GM18867 (cell line): ENCODE measurements around the gene EDIL3.
"Not testable (repeated sequence)": the region's sequence is repeated elsewhere in the genome, so short reads cannot be mapped to it uniquely, and the experiment has no call there.

Source experiments
- ATAC-seq: cut with Tn5 transposase; IDR thresholded peaks from one replicate; pipeline ENCODE4 v1.9.1; 2021; ENCODE audit warnings: mild to moderate bottlenecking, moderate library complexity; ENCODE audit not compliant: unreplicated experiment

The EDIL3 gene

DNA sequence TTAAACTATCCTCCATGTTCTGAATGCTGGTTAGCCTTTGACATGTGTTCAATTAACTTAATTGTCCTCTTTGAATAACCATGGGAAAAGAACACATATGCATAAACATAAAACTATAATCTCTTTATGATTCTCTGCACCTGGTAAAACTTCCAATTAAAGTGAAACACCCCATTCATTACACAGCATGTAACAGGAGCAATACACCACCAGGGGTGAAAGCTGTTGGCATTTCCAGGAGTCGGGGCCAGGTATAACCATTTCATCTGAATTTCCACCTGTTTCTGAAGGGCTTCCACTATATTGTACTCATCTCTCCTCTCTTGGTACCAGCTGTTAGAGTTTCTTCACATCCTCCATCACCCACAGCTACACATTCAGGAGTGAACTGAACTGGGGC is 303.8 kb downstream of the EDIL3 start:
- ATAC-seq = no peak

DNA sequence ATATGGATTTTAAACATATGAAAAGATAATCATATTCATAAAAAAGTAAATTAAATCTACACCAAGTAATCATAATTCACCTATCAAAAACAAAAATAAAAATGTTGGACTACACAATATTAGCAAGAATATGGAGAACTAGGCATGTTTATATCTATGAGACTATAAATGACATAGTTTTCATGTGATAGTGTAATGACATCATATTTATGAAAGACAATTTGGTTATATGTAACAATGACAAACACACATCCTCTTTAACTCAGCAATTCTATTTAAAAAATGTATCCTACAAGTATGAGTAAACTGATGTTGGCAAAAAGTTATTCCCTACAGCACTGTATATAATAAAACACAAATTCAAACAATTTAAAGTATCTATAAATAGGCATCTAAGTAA is 312.3 kb downstream of the EDIL3 start:
- no peak for ATAC-seq

DNA sequence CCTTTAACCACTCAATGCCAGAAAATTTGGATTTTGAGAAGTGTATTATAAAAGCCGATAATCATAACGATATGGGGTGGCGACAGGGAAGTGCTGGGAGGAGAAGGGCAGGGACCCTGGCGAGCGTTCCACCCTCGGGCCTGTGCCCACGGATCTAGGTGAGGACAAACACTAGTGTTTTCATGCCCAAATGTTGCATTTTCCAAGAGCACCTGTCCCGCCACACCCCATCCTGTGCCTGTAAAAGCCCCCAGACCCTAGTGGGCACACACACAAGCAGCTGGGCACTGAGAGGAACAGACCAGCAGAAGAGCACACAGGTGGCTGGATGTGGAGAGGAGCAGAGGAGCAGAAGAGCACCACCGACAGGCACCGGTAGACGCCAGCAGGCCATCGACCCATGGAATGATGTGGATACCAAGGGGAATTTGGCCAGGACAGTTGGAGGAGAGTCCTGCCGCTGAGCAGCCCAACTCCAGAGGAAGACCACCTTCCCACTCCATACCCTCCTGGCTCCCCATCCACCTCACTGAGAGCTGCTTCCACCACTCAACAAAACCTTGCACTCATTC is 315.0 kb downstream of the EDIL3 start:
- no peak for ATAC-seq

DNA sequence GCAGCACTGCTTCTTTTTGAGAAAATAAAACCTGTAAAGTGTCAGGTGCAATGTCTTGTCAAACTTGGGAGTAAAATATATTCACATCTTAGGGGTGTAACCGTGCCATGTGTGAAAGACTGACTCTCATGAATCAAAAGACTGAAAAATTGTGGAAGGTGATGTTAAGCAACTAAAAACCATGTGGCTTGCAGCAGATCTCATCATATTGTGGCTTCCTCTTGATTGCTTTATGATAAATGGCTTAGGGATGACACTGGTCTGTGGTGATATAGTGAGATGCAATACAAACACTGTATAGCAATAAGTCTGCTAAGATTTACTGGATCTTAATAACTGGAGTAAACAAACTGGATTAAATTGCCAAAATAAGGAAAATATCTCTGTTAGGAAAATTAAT is 321.6 kb downstream of the EDIL3 start:
- no peak for ATAC-seq

DNA sequence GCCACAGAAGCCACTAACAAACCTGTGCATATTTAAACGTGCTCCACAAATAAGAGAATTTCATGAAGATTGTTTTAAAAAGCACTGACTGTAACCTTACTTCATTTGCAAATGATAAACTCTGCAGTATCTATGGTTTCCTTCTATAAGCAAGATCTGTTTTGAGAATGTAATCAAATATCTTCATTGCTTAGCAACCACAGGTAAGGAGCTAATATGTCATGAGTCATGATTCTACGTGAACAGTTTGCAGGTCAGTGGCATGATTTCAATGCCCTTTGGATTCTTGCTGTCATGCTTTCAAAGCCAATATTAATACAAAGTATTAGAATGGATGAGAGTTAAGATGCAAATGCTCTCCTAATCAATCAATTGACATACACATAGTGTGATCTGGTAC is 325.0 kb downstream of the EDIL3 start:
- no peak for ATAC-seq

DNA sequence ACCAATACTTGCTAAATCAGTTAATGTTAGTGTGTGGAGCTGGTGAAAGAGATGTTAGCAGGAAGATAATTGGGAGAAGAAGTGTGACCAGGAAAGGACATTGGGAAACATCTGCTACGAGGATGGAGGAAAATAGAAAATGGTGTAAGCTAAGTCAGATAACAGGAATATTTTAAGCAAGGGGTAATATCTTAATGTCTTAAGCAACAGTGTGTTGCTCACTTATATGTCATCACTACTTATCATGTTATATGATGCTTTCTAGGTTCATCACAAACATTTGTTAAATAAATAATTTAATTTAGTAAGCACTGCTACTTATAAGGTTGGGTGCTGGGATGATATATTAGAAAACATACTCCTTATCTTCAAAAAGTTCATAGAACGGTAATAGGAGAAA is 326.1 kb downstream of the EDIL3 start:
- no peak for ATAC-seq

DNA sequence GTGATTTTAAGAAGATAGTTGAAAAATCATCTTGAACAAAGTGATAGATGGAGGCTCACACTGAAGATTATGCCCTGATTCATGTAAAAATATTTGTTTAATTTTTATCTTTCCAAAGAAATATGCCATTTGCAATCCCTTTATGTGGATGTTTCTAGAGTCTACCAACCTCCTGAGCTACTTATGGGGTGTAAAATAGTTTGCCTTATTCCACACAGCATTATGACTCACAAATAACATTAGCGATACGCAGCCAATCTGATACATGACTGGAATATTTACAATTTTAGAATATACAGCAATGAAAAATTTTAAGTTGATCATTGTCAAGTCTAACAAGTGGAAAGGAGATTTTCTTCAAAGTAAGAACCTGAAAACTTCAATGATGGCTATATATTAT is 327.5 kb downstream of the EDIL3 start:
- no peak for ATAC-seq

DNA sequence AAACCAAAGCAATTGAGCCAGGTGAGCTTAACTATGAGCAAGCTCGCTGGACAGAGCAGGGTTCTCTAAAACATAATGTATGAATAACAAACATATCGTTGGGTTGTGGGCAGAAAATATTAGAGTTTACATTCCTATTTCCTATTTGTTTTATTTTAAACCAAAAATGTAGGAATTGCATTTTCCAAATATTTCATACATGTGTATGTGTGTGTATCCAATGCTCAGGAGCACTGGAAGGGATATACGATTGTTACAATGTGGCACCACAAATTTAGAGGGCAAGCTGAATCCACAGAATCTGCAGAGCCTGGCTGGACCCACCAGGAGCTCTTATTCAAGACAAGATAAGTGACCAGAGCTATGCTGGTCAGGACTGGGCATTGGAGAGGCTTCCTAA is 338.7 kb downstream of the EDIL3 start:
- ATAC-seq = no peak

DNA sequence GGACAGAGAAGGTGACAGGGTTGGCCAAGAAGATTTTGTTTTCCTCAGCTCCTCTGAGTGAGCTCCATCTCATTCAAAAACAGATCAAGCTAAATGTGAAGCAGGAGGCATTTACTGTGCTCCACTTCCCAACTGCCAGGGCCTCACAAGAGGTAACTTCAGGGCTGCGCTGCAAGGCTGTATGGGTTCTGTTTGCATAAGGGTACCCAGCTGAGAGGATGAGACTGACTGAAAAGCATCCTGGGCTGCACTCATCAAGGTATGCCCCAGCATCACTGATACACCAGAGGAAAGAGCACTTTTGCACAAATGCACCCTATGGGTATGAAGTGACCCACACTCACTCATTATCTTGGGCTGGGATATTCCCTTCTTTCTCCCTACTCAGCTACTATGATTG is 347.8 kb downstream of the EDIL3 start:
- no peak for ATAC-seq

DNA sequence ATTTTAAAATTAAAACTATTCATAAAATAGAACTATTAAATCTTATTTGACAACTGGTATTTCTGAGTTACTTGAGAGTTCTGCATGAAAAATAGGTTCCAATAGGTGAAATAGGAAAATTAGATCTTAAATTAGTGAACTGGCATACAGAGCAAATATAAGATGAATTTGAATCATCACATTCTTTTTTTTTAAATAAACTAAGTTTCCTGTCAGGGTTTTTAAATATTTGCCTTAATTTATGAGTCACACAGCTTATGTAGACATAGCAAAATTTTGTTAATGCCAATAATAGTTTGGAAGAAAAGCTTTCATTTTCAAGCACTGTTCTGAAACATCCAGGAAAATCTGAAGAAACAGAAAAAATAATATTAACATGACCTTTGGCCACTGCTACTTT is 352.4 kb downstream of the EDIL3 start:
- no peak for ATAC-seq

DNA sequence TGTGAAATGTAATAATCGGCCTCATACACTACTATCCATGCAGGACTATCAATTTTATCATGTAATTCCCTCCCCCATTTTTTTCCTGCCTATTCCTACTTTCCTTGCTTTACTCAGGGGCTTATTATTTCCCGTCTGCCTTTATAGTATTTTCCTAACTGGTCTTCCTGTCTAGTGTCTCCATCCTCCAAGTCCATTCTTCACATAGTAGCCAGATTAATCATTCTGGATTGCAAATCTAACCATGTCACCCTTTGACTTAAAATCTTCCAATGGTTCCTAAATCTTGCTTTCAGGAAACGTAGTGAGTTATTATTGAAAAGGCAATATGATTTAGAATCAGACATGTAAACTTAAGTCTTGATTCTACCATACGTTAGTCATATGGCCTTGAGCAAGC is 356.6 kb downstream of the EDIL3 start:
- ATAC-seq = no peak

DNA sequence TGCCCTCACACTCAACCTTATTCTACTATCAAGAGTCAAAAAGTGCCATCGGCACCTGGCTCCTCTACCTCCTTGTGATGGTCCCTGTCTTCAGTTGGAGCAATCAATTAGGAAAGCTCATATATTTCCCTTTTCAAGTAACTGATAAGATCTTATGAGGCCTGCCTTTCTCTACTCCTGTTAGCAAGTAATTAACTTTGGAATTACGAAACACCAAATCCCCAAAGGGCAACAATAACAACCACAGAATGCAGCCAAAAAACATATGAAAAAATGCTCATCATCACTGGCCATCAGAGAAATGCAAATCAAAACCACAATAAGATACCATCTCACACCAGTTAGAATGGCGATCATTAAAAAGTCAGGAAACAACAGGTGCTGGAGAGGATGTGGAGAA is 366.2 kb downstream of the EDIL3 start:
- ATAC-seq = not testable (repeated sequence)

DNA sequence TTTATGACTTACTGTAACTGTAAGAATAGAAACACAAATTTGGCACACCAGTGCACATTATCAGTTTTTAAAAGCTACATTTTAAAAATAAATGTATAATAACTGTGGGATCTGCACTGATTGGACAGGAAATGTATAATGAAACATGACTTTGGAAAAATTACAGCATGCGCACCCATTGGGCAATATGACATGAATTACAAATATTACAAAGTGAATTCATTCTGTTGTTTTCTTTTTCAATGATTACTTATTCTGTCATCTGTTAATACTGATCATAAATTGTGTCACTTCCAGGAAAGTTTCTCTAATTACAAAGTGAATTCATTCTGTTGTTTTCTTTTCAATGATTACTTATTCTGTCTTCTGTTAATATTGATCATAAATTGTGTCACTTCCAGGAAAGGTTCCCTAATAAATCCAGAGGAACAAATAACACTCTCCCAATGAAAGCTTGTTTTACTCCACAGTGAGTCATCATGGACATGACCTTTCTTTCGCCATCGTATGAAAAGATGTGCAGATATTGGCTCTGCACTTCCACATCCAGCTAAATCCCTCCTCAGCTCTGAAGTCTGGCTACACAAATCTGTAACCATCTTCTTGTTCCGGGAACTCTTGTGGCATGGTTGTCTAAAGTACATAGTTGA is 367.0 kb downstream of the EDIL3 start:
- ATAC-seq = no peak

DNA sequence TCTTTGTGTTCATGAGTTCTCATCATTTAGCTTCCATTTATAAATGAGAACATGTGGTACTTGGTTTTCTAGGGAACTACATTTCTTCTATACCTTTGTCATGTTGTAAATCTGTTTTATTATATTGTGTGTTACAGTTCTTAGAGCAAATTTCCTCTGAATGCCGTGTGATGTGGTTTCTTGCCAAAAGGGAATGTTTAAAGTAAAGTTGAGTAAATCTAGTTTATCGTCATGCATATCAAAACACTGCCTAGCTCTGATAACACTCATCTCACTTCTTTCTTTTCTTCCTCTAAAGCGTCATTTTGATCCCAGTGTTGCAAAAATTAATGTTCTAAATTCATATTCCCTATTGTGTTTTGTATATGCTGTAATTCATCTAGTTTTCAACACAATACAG is 368.6 kb downstream of the EDIL3 start:
- no peak for ATAC-seq

DNA sequence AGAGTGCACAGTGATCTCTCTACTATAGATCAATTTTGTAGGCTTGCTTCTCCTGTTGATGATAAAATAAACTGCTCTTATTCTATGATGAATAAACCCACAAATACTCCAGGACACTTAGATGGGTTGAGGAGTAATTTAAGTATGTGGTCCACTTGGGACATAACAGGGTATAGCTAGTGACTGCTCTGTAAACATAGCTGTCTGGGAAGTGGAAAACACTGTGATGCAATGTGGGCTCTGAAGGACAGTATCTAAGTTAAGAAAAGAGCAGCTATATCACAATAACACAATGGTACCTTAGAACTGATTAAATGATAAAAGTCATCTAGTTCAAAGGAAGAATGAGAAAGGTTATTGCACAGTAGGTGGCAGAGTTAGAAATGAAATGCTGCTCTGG is 369.7 kb downstream of the EDIL3 start:
- no peak for ATAC-seq

DNA sequence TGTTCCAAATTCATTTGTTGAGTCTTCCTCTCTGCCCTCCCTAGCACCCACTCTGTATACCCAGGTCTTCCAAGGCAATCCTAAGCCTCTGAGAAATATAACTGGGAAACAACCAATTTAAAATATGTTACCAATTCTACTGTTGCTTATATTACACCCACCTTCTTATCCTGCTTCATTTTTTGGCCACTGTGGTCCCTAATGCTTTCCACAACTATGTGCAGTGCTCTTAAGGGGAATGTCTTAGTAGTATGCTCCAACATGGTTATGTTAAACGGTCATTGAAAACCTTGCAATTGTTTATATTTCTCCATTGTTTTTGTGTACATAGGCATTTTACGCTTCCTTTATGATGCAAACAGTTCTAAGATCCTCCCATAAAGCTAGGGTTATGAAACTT is 390.9 kb downstream of the EDIL3 start:
- no peak for ATAC-seq

DNA sequence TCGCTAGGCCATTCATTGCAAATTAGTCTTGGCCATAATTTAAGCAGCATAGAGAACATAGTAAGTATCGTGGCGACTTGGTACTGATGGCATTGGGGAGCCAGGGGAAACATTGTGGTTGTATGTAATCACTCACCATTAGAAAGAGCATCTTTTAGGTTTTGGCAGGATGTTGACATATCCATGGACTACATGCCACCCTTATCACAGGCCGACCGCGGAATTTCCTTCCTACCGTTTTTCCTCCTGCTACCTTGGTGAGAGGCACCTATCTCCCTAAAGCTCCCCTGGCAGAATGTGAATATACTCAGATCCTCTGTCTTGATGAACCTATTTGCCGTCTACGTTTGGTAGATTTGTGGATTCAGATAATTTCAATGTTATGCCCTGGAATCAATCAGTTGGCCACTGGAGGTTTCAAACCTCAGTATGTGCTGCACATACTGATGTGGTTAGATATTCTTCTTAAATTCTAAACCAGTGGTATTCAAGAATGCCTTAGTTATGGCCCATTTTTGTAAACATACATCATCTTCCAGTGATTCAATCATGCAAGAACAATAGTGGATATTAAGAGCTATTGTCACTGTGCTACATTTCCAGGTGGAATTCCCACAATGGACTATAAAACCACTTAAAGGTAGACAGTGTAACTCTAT is 393.0 kb downstream of the EDIL3 start:
- ATAC-seq = no peak

DNA sequence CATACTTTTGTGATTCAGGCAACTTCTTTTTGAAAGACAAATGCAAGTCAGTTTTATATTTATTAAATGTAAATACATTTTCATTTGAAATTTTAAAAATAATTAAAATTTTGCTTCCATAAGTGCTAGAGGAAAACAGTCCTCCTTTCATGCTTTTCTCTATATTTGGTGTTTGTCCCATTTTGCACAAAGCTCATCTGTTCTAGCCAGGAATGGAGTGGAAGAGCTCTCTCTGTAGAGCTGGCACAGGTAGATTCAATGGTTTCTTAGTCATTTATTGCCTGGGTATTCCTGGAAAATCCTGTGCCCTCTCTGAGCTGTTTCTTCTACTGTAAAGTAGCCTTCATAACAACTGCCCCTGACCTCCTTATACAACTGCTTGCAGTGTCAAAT is 396.4 kb downstream of the EDIL3 start:
- no peak for ATAC-seq

DNA sequence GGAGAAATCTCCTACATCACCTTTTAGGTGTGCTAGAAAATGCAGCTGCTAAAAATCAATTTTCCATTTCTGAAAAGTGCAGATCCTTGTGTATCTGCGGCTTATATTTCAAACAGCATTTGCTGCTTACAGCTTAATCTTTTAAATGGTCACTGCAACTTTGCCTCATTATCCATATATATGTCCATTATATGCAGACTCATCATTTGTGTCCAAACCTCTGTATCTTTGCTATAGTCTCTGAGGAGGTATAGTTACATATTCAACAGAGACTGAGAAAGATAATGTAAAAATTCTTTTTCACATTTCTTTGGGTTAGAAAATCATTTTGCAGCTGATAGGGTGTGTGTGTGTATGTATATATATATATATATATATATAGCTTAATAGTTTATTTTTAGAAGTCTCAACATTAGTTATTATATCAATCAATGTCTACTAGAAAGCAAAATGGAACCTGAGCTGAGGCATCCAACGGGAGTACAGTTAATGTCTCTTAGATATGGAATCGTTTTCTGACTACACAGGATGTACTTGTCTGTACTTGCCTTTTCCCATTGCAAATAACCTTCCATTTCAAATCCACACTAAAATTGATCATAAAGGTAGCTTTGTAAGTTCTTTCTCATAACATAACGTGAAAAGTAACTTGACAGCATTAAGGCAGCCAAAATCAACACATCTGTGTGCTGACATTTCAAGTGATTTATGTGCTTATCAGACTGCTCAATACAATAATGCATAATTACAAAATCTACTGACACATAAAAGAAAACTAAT is 397.0 kb downstream of the EDIL3 start:
- ATAC-seq = no peak

DNA sequence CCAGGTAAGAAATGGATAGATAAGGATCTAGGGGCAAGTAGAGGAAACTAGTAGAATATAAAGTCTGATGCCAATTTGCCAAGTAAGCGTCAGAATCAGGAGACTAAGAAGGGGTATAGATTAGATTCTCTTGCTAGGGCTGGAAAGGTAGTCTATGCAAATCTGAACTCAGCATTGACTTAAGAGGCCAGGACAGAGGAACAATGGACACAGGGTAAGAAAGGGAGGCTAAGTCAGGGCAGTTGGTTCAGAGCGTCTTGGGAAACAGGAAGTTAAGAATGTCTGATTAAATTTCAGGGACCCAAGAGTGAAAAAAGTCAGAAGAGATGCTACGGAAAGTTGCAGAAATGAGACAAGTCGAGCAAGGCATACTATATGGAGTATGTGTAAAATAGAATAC is 400.8 kb downstream of the EDIL3 start:
- no peak for ATAC-seq

DNA sequence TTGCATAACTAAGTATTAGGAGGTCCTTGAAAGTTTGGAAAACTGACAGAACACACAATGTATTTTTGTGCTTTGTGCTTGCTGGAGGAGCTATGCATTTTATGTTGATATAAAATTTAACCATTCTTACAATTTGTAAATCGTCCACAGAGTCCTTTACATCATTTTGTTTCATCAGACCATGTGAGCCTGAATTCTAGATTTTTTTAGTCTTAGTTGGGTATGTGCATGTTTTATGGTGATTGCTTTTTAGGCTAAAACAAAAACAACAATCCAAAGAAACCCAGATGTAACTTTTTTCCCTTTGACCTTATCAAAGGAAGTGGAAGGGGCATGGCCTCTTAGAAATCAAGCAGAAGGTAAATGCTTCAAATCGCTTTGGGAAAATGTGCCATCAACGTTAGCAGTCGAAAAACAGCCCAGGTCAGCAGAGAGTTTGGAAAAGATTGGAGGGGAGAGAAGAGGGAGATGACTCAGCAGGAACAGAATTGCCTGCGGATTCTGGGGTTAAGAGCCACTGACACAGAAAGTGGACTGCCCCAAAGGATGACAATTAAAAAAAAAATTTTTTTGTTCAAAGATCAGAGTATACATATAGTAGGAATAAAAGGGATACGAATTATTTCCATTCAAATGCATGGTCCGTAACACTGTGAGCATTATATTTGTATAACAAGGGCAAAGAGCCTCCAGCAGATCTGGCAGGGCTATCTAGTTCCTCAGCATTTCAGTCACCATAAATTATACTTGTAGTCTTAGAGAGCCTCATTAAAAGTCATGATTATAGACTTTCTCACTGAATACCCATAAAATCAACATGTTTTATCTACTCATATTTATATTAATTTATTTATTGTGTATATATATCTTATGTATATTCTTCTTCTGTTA is 410.5 kb downstream of the EDIL3 start:
- no peak for ATAC-seq
